GM12878 (cell line): ENCODE measurements around the gene HLA-B.

Source experiments
- EP300 ChIP-seq, 2 experiments: fragments of 150-350 bp in 1 of 2; IDR thresholded peaks; 2 replicates each; pipeline ENCODE4 v1.6.1; 2011 to 2012; ENCODE audit warnings: low read depth in 2 of 2, low read length in 2 of 2, borderline replicate concordance in 1 of 2, improper control_type of control experiment in 1 of 2, inconsistent platforms in 1 of 2; ENCODE audit not compliant: control insufficient read depth in 1 of 2
- TF ChIP-seq, protein P1 (sequence below), 3 experiments: IDR thresholded peaks in 2 of 3; conservative IDR thresholded peaks in 1 of 3; 2 replicates each; pipeline ENCODE4 v1.5.1; 2011; ENCODE audit warnings: low read depth in 3 of 3, low read length in 3 of 3, mild to moderate bottlenecking in 3 of 3, control low read depth in 2 of 3, moderate library complexity in 2 of 3, inconsistent platforms in 1 of 3, mixed read lengths in 1 of 3; ENCODE audit not compliant: control insufficient read depth in 2 of 3, insufficient read depth in 1 of 3; ENCODE audit errors: extremely low read depth in 1 of 3

DNA sequence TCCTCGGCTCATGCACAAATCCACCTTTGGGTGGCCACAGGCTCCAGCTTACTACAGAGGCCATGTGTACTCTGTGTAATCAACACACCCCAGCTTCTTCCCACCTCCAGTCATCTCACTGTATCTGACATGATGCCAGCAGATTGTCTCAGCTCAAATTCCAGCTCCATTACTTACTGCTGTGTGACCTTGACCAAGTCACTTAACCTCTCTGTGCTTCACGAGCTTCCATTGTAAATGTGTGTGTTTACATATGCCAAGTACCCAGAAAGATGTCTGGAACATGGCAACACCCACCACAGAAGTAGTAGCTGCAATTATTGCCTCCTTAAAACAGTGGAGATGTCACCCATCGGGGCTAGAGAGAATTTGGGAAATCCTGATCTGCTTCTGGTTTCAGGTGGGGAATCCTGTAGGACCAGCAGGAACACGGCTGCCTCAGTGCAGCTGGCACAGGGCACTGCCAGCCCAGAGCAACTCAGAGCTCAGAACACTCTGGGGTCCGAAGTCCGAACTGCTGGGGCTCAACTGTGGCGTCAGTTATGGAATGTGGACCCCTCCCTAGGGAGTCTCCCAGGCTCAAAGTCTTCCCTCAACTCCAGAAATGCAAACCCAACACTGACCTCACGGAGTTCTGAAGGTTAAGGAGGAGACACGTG lies 21.2 kb upstream of the HLA-B start:
- TF ChIP-seq, protein P1, sequence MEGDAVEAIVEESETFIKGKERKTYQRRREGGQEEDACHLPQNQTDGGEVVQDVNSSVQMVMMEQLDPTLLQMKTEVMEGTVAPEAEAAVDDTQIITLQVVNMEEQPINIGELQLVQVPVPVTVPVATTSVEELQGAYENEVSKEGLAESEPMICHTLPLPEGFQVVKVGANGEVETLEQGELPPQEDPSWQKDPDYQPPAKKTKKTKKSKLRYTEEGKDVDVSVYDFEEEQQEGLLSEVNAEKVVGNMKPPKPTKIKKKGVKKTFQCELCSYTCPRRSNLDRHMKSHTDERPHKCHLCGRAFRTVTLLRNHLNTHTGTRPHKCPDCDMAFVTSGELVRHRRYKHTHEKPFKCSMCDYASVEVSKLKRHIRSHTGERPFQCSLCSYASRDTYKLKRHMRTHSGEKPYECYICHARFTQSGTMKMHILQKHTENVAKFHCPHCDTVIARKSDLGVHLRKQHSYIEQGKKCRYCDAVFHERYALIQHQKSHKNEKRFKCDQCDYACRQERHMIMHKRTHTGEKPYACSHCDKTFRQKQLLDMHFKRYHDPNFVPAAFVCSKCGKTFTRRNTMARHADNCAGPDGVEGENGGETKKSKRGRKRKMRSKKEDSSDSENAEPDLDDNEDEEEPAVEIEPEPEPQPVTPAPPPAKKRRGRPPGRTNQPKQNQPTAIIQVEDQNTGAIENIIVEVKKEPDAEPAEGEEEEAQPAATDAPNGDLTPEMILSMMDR (IDR thresholded peaks at IDR 0.05 in 2 of 3, conservative IDR thresholded peaks at IDR 0.05 in 1 of 3; ENCODE audit: control insufficient read depth in 2 of 3, extremely low read depth in 1 of 3, insufficient read depth in 1 of 3, low read depth in 3 of 3, low read length in 3 of 3): no peak
- TF ChIP-seq EP300 (IDR thresholded peaks at IDR 0.05; ENCODE audit: borderline replicate concordance in 1 of 2, control insufficient read depth in 1 of 2, low read depth in 2 of 2, low read length in 2 of 2): no peak
